GM23248 (cell line): ENCODE results near the gene PITPNM3. TPM values are rescaled to one million over a fixed set of nuclear protein-coding genes. Genes with fewer than 3 reads are reported as not detected.

Experiments used
- DNase-seq: peaks from one replicate; pipeline ENCODE4 v3.0.0-alpha.2; 2015
- H2AFZ ChIP-seq: fragments of 200-600 bp; sonication (generic); 2 replicates; pipeline ENCODE4 v1.6.1; 2016; ENCODE audit warnings: antibody characterized with exemption
- H3F3A ChIP-seq: fragments of 200-600 bp; sonication (generic); 2 replicates; pipeline ENCODE4 v1.6.1; 2016; ENCODE audit warnings: mild to moderate bottlenecking, antibody characterized with exemption, mixed run types; ENCODE audit not compliant: insufficient read depth
- H3K27ac ChIP-seq: fragments of 200-600 bp; sonication (generic); 2 replicates; pipeline ENCODE4 v1.5.1; 2016; ENCODE audit warnings: mild to moderate bottlenecking
- H3K27me3 ChIP-seq: fragments of 200-600 bp; sonication (generic); replicated peaks from 2 replicates; pipeline ENCODE4 v1.6.1; 2016; ENCODE audit warnings: mild to moderate bottlenecking; ENCODE audit not compliant: insufficient read depth
- H3K36me3 ChIP-seq: fragments of 200-600 bp; sonication (generic); 2 replicates; pipeline ENCODE4 v1.6.1; 2016; ENCODE audit warnings: low read depth, mild to moderate bottlenecking
- H3K4me1 ChIP-seq: fragments of 200-600 bp; sonication (generic); 2 replicates; pipeline ENCODE4 v1.6.1; 2016; ENCODE audit warnings: mild to moderate bottlenecking; ENCODE audit not compliant: insufficient read depth
- H3K4me2 ChIP-seq: fragments of 200-600 bp; sonication (generic); one replicate; pipeline ENCODE4 v1.6.1; 2016; ENCODE audit warnings: mild to moderate bottlenecking; ENCODE audit not compliant: unreplicated experiment
- H3K4me3 ChIP-seq: fragments of 200-600 bp; sonication (generic); 2 replicates; pipeline ENCODE4 v1.5.1; 2016; ENCODE audit warnings: mild to moderate bottlenecking
- H3K79me2 ChIP-seq: fragments of 200-600 bp; sonication (generic); 2 replicates; pipeline ENCODE4 v1.6.1; 2016; ENCODE audit warnings: mild to moderate bottlenecking; ENCODE audit not compliant: insufficient read depth
- H3K9ac ChIP-seq: fragments of 200-600 bp; sonication (generic); 2 replicates; pipeline ENCODE4 v1.6.1; 2016; ENCODE audit warnings: mild to moderate bottlenecking
- H3K9me2 ChIP-seq: fragments of 200-600 bp; sonication (generic); 2 replicates; pipeline ENCODE4 v1.6.1; 2016; ENCODE audit warnings: mixed run types, mild to moderate bottlenecking, moderate library complexity; ENCODE audit not compliant: insufficient read depth
- H3K9me3 ChIP-seq: fragments of 200-600 bp; sonication (generic); one replicate; pipeline ENCODE4 v1.6.1; 2017; ENCODE audit warnings: low read depth
- H4K20me1 ChIP-seq: fragments of 200-600 bp; sonication (generic); 2 replicates; pipeline ENCODE4 v1.6.0; 2016; ENCODE audit not compliant: insufficient read depth
- EZH2 ChIP-seq: fragments of 200-600 bp; sonication (generic); IDR thresholded peaks from 2 replicates; pipeline ENCODE4 v1.6.1; 2018; ENCODE audit warnings: antibody characterized with exemption, mild to moderate bottlenecking; ENCODE audit not compliant: insufficient read depth, poor library complexity, severe bottlenecking
- EZH2phosphoT487 ChIP-seq: fragments of 200-600 bp; sonication (generic); IDR thresholded peaks from 2 replicates; pipeline ENCODE4 v1.6.1; 2018; ENCODE audit warnings: antibody characterized with exemption, moderate library complexity, mild to moderate bottlenecking, low read depth; ENCODE audit not compliant: insufficient read depth
- WGBS, 2 experiments: methylation state at CpG; one replicate each; pipeline ENCODE4 v1.1.6; 2015 to 2017; ENCODE audit warnings: low lambda C conversion rate in 2 of 2, low coverage in 1 of 2; ENCODE audit errors: missing lambda C conversion rate in 2 of 2; 5-methylcytosine and 5-hydroxymethylcytosine counted together
- in situ Hi-C: fragments of 300-500 bp; cut with MboI; formaldehyde crosslinking; loops from 2 replicates; pipeline ENCODE4 v1.15.0; 2020
- polyA plus RNA-seq: library from polyadenylated mRNA; unstranded; fragments of >200 nt; fragmentation: Nextera tagmentation; extraction: Ambion mirVana; gene quantifications from 2 replicates; pipeline ENCODE4 v1.2.1, GENCODE V29; 2016
- total RNA-seq: library from RNA; depleted of rRNA; stranded (reverse); fragments of >200 nt; shearing (Covaris generic); gene quantifications from 2 replicates; pipeline ENCODE4 v1.2.3, GENCODE V29; 2014

PITPNM3 gene
- total and polyA plus RNA-seq, 2 experiments from 2014 or later = 6.5 to 12.8 TPM

GRCh38 chr17:6496116-6496481 is 60.3 kb downstream of the PITPNM3 start:
- in situ Hi-C loops = no loop called here
- no peaks in the 10 kb centered on the region for H3K9me3 ChIP-seq
- TF ChIP-seq EZH2phosphoT487 (no peak), EZH2 (no peak)
- H3K27me3 ChIP-seq = no peaks in the 10 kb centered on the region
- H3K4me2 ChIP-seq = no peak overlapping the region
- H3K4me3 ChIP-seq = no peak overlapping the region
- H3K9me2 ChIP-seq = no peaks in the 10 kb centered on the region
- H3K36me3 ChIP-seq = no peaks in the 10 kb centered on the region
- H3F3A ChIP-seq = no peaks in the 10 kb centered on the region
- no peaks in the 10 kb centered on the region for H3K4me1 ChIP-seq
- WGBS, 2 experiments = 59 to 69% methylated on average over 8 of the region's 8 CpGs
- no peak for DNase-seq
- H3K9ac ChIP-seq = no peak overlapping the region
- no peak overlapping the region for H3K27ac ChIP-seq
- H3K79me2 ChIP-seq = no peaks in the 10 kb centered on the region
- no peak overlapping the region for H2AFZ ChIP-seq
- H4K20me1 ChIP-seq = no peaks in the 10 kb centered on the region

- H3K9ac ChIP-seq = no peak overlapping the region
- H3K4me1 ChIP-seq = no peaks in the 10 kb centered on the region
- H3K4me3 ChIP-seq = no peak overlapping the region
- no peak overlapping the region for H2AFZ ChIP-seq
- in situ Hi-C loops = no loop called here
- 69 to 71% methylated on average over 15 of the region's 15 CpGs for WGBS, 2 experiments
- DNase-seq = no peak
- no peaks in the 10 kb centered on the region for H3F3A ChIP-seq
- no peak overlapping the region for H3K4me2 ChIP-seq
- no peaks in the 10 kb centered on the region for H3K27me3 ChIP-seq
- H3K27ac ChIP-seq = no peak overlapping the region
- TF ChIP-seq EZH2 (no peak), EZH2phosphoT487 (no peak)
- H3K79me2 ChIP-seq = no peaks in the 10 kb centered on the region
- H3K9me2 ChIP-seq = no peaks in the 10 kb centered on the region
- H3K9me3 ChIP-seq = no peaks in the 10 kb centered on the region
- H3K36me3 ChIP-seq = no peaks in the 10 kb centered on the region
- no peaks in the 10 kb centered on the region for H4K20me1 ChIP-seq
Measured at GRCh38 chr17:6495450-6496115, 60.8 kb downstream of the PITPNM3 start.

GRCh38 chr17:6494239-6494941 is 62.0 kb downstream of the PITPNM3 start:
- H2AFZ ChIP-seq = no peak overlapping the region
- TF ChIP-seq EZH2 = no peak
- no peak for TF ChIP-seq EZH2phosphoT487
- 65 to 77% methylated on average over 5 of the region's 5 CpGs for WGBS, 2 experiments

GRCh38 chr17:6492892-6493674 is 63.3 kb downstream of the PITPNM3 start:
- H3K4me2 ChIP-seq = no peak overlapping the region
- H3K27me3 ChIP-seq = no peaks in the 10 kb centered on the region
- no peak overlapping the region for H3K4me3 ChIP-seq
- in situ Hi-C loops = no loop called here
- WGBS, 2 experiments = 80 to 89% methylated on average over 4 of the region's 4 CpGs
- no peaks in the 10 kb centered on the region for H3K79me2 ChIP-seq
- H3K4me1 ChIP-seq = no peaks in the 10 kb centered on the region
- H3K9me2 ChIP-seq = no peaks in the 10 kb centered on the region
- no peaks in the 10 kb centered on the region for H4K20me1 ChIP-seq
- no peaks in the 10 kb centered on the region for H3F3A ChIP-seq
- no peaks in the 10 kb centered on the region for H3K9me3 ChIP-seq
- TF ChIP-seq EZH2 (no peak), EZH2phosphoT487 (no peak)
- no peak overlapping the region for H3K9ac ChIP-seq
- H3K36me3 ChIP-seq = no peaks in the 10 kb centered on the region
- no peak for DNase-seq
- H2AFZ ChIP-seq = no peak overlapping the region
- H3K27ac ChIP-seq = no peak overlapping the region

More at GRCh38 chr17:6494239-6494941, 62.0 kb downstream of the PITPNM3 start:
- no peak overlapping the region for H3K4me3 ChIP-seq
- no peaks in the 10 kb centered on the region for H4K20me1 ChIP-seq
- no peaks in the 10 kb centered on the region for H3K4me1 ChIP-seq
- H3K79me2 ChIP-seq = no peaks in the 10 kb centered on the region
- in situ Hi-C loops = no loop called here
- H3K9ac ChIP-seq = no peak overlapping the region
- no peaks in the 10 kb centered on the region for H3K36me3 ChIP-seq
- H3K27me3 ChIP-seq = no peaks in the 10 kb centered on the region
- no peaks in the 10 kb centered on the region for H3F3A ChIP-seq
- no peak for DNase-seq
- H3K27ac ChIP-seq = no peak overlapping the region
- H3K4me2 ChIP-seq = no peak overlapping the region
- H3K9me2 ChIP-seq = no peaks in the 10 kb centered on the region
- no peaks in the 10 kb centered on the region for H3K9me3 ChIP-seq
